ENCODE data around the gene GPR45. TPM values are rescaled to one million over a fixed set of nuclear protein-coding genes. Genes with fewer than 3 reads are reported as not detected.

Gene GPR45
- total RNA-seq, 1 experiment from 2014 or later = not detected

GRCh38 chr2:105258835-105259350 lies 17.4 kb downstream of the GPR45 start:
- CTCF ChIA-PET = interaction anchor here (1.2 to 1.6 kb wide), 2 partner anchors 21 to 263 kb away, joined by 3 to 4 read pairs; no protein-coding TSS in a partner anchor
- no peak overlapping the region for H3K27ac Mint-ChIP-seq (ENCODE audit: low read depth, unreplicated experiment)
- BruUV-seq (replicated peaks) = no TSS peak
- no peaks in the 10 kb centered on the region for H3K9me3 Mint-ChIP-seq (ENCODE audit: unreplicated experiment)
- DNase-seq (ENCODE audit: unreplicated experiment) = no peak
- no peak overlapping the region for H3K4me3 Mint-ChIP-seq (ENCODE audit: unreplicated experiment)
- H3K4me1 Mint-ChIP-seq (ENCODE audit: insufficient read depth, unreplicated experiment) = peaks cover 6% of the 10 kb centered on the region
- H3K36me3 Mint-ChIP-seq (ENCODE audit: insufficient read depth, unreplicated experiment) = peaks cover 6% of the 10 kb centered on the region
- intact Hi-C loops (cut with micrococcal nuclease) = no loop called here
- no peaks in the 10 kb centered on the region for H3K27me3 Mint-ChIP-seq (ENCODE audit: insufficient read depth, unreplicated experiment)
- POLR2A ChIA-PET = no interaction called here
- TF ChIP-seq, protein P1, sequence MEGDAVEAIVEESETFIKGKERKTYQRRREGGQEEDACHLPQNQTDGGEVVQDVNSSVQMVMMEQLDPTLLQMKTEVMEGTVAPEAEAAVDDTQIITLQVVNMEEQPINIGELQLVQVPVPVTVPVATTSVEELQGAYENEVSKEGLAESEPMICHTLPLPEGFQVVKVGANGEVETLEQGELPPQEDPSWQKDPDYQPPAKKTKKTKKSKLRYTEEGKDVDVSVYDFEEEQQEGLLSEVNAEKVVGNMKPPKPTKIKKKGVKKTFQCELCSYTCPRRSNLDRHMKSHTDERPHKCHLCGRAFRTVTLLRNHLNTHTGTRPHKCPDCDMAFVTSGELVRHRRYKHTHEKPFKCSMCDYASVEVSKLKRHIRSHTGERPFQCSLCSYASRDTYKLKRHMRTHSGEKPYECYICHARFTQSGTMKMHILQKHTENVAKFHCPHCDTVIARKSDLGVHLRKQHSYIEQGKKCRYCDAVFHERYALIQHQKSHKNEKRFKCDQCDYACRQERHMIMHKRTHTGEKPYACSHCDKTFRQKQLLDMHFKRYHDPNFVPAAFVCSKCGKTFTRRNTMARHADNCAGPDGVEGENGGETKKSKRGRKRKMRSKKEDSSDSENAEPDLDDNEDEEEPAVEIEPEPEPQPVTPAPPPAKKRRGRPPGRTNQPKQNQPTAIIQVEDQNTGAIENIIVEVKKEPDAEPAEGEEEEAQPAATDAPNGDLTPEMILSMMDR (IDR thresholded peaks at IDR 0.05; ENCODE audit: unreplicated experiment) = no peak

- Mint-ChIP-seq H3K4me1 (ENCODE audit: insufficient read depth, unreplicated experiment) (peaks cover 6% of the 10 kb centered on the region), H3K4me3 (ENCODE audit: unreplicated experiment) (no peak overlapping the region), H3K27ac (ENCODE audit: low read depth, unreplicated experiment) (no peak overlapping the region), H3K36me3 (ENCODE audit: insufficient read depth, unreplicated experiment) (peaks cover 23% of the 10 kb centered on the region), H3K9me3 (ENCODE audit: unreplicated experiment) (no peaks in the 10 kb centered on the region), H3K27me3 (ENCODE audit: insufficient read depth, unreplicated experiment) (no peaks in the 10 kb centered on the region)
- TF ChIP-seq, protein P1 (IDR thresholded peaks at IDR 0.05; ENCODE audit: unreplicated experiment) = no peak
- ChIA-PET CTCF (interaction anchor here (0.6 to 0.7 kb wide), 3 partner anchors 20 to 359 kb away, joined by 3 to 4 read pairs (median 3); no protein-coding TSS in a partner anchor), POLR2A (no interaction called here)
- intact Hi-C loops (cut with micrococcal nuclease) = no loop called here
- DNase-seq (ENCODE audit: unreplicated experiment) = peak; percentile 39
- BruUV-seq (replicated peaks) = no TSS peak
Observed at GRCh38 chr2:105261061-105261460, 19.5 kb downstream of the GPR45 start.

- Mint-ChIP-seq H3K9me3 (ENCODE audit: unreplicated experiment) (no peaks in the 10 kb centered on the region), H3K27ac (ENCODE audit: low read depth, unreplicated experiment) (no peak overlapping the region), H3K27me3 (ENCODE audit: insufficient read depth, unreplicated experiment) (no peaks in the 10 kb centered on the region), H3K36me3 (ENCODE audit: insufficient read depth, unreplicated experiment) (peaks cover 31% of the 10 kb centered on the region), H3K4me3 (ENCODE audit: unreplicated experiment) (no peak overlapping the region), H3K4me1 (ENCODE audit: insufficient read depth, unreplicated experiment) (peaks cover 6% of the 10 kb centered on the region)
- ChIA-PET CTCF (interaction anchor here (2.1 kb wide), 1 partner anchor 24 kb away, joined by 10 read pairs; no protein-coding TSS in a partner anchor), POLR2A (no interaction called here)
- TF ChIP-seq, protein P1 (IDR thresholded peaks at IDR 0.05; ENCODE audit: unreplicated experiment) = no peak
- no peak for DNase-seq (ENCODE audit: unreplicated experiment)
- intact Hi-C loops (cut with micrococcal nuclease) = no loop called here
- no TSS peak for BruUV-seq (replicated peaks)
Observed at GRCh38 chr2:105262651-105263091, 21.1 kb downstream of the GPR45 start.

DNA sequence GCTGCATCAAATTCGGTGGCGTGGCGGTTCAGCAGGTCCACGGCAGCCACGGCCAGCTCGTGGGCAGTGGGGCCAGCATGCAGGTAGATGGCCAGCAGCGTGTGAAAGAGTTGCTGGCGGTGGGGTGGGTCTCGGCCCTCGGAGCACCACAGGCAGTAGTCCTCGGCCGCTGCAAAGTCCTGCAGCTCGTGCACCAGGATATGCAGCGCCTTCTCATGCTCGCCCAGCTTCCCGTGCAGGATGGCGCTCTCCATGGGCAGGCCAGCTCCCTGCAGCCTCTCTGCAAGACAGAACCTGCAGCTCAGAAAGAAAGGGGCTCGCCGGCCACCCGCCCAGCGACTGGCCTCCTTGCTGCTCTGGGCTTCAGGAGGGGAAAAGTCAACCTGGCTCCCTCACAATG lies 27.9 kb downstream of the GPR45 start:
- no peaks in the 10 kb centered on the region for H3K9me3 Mint-ChIP-seq (ENCODE audit: unreplicated experiment)
- TF ChIP-seq, protein P1 (IDR thresholded peaks at IDR 0.05; ENCODE audit: unreplicated experiment) = no peak
- ChIA-PET CTCF (interaction anchor here (0.9 to 1.3 kb wide), 4 partner anchors 19 to 155 kb away, joined by 3 to 4 read pairs (median 4); no protein-coding TSS in a partner anchor), POLR2A (interaction anchor here (1.1 kb wide), 1 partner anchor 28 kb away, joined by 3 read pairs; the partner anchor contains the start of gene GPR45)
- intact Hi-C loops (cut with micrococcal nuclease) = no loop called here
- BruUV-seq (replicated peaks) = no TSS peak
- H3K36me3 Mint-ChIP-seq (ENCODE audit: insufficient read depth, unreplicated experiment) = peaks cover 74% of the 10 kb centered on the region
- H3K27ac Mint-ChIP-seq (ENCODE audit: low read depth, unreplicated experiment) = no peak overlapping the region
- no peaks in the 10 kb centered on the region for H3K4me1 Mint-ChIP-seq (ENCODE audit: insufficient read depth, unreplicated experiment)
- DNase-seq (ENCODE audit: unreplicated experiment) = no peak
- no peak overlapping the region for H3K4me3 Mint-ChIP-seq (ENCODE audit: unreplicated experiment)
- no peaks in the 10 kb centered on the region for H3K27me3 Mint-ChIP-seq (ENCODE audit: insufficient read depth, unreplicated experiment)

All from MCF 10A (cell line).